ENCODE data around the gene INVS.

INVS gene

DNA sequence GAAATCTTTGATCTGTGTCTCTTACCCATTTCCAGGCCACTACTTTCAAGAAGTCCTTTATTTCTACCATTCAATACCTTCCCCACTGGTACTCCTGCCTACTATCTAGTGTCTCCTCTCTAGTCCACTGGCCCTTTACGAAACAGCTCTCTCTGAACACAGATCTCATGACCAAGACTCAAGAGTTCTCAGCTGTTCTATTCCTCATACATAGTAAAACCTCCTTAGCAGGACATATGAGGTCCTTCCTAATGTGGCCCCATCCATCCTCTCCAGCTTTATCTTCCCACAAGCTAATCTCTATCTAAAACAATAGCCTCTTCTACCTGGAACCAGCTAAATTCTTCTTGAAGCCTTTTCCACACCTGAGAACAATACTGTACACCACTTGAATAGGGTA is 251.1 kb downstream of the INVS start:
- no peak for FAIRE-seq

All from G401.6 (cell line).